ENCODE results near the gene COA8. TPM values are rescaled to one million over a fixed set of nuclear protein-coding genes. Genes with fewer than 3 reads are reported as not detected.
A peak's percentile ranks its signal among the peaks of the same experiment; 100 is the strongest.

COA8 gene
- total and polyA plus RNA-seq, 8 donors, result 17.0 to 31.7 (median 26.5) TPM

DNA sequence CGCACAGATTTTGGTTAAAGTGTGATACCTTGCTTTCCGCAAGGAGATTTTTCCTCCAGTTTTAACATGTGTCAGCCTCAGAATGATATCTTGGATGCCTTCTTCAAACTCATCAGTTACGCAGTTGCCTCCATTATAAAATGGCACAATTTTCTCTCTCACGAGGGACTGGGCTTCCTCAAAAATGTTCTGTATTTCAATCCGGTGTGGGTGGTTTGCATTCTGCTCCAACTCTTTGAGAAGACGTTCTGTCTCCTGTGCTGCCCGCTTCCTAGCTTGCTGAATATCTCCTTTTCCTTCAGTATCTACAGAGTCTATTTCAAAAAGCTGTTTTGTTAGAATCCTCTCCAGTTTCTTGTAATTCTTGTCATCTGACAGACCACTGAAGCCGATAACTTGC lies 2.1 kb upstream of the COA8 start:
- H3K4me1 ChIP-seq, result peaks cover 11 to 36% (median 17%) of the 10 kb centered on the region in 3 donors
- no peaks in the 10 kb centered on the region for H3K9me3 ChIP-seq
- H3K4me3 ChIP-seq, result peak overlapping the region in 1 of 4 donors; percentile 73
- ATAC-seq (no peak), DNase-seq (no peak), FAIRE-seq (no peak)
- WGBS, 2 donors, result 73% methylated on average over 8 of the region's 8 CpGs
- intact Hi-C loops (cut with DNase I), result loop anchor here in 1 of 3 donors (10.0 kb wide), 1 partner anchor 354 kb away; no protein-coding TSS in a partner anchor
- no peak overlapping the region for H3K27ac ChIP-seq
- no peaks in the 10 kb centered on the region for H3K36me3 ChIP-seq
- TF ChIP-seq, protein P1, sequence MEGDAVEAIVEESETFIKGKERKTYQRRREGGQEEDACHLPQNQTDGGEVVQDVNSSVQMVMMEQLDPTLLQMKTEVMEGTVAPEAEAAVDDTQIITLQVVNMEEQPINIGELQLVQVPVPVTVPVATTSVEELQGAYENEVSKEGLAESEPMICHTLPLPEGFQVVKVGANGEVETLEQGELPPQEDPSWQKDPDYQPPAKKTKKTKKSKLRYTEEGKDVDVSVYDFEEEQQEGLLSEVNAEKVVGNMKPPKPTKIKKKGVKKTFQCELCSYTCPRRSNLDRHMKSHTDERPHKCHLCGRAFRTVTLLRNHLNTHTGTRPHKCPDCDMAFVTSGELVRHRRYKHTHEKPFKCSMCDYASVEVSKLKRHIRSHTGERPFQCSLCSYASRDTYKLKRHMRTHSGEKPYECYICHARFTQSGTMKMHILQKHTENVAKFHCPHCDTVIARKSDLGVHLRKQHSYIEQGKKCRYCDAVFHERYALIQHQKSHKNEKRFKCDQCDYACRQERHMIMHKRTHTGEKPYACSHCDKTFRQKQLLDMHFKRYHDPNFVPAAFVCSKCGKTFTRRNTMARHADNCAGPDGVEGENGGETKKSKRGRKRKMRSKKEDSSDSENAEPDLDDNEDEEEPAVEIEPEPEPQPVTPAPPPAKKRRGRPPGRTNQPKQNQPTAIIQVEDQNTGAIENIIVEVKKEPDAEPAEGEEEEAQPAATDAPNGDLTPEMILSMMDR (IDR thresholded peaks at IDR 0.05), result no peak
- H3K27me3 ChIP-seq, result no peaks in the 10 kb centered on the region

GRCh38 chr14:103561381-103562178 lies 1.2 kb upstream of the COA8 start:
- TF ChIP-seq, protein P1 (IDR thresholded peaks at IDR 0.05), result no peak
- 4 to 6% methylated on average over 36 of the region's 36 CpGs for WGBS, 2 donors
- no peak for FAIRE-seq

GRCh38 chr14:103562179-103562428 lies 656 bp upstream of the COA8 start:
- FAIRE-seq, result no peak
- 1% methylated on average over 20 to 25 of the region's 25 CpGs for WGBS, 2 donors
- Histone ChIP-seq H3K36me3 (no peaks in the 10 kb centered on the region), H3K4me3 (peak overlapping the region; percentile 73 to 100 (median 90)), H3K9me3 (no peaks in the 10 kb centered on the region), H3K27me3 (no peaks in the 10 kb centered on the region), H3K4me1 (peaks cover 11 to 36% (median 17%) of the 10 kb centered on the region in 3 donors), H3K27ac (peak overlapping the region; percentile 81 to 94 (median 92))
- no peak for DNase-seq
- intact Hi-C loops (cut with DNase I), result loop anchor here in 1 of 3 donors (10.0 kb wide), 1 partner anchor 353 kb away; no protein-coding TSS in a partner anchor
- TF ChIP-seq, protein P1 (IDR thresholded peaks at IDR 0.05), result no peak
- no peak for ATAC-seq

More at GRCh38 chr14:103561381-103562178, 1.2 kb upstream of the COA8 start:
- DNase-seq (peak in 1 of 6 donors; percentile 19), ATAC-seq (peak; percentile 1 to 18 (median 10))
- Histone ChIP-seq H3K4me3 (peak overlapping the region; percentile 73 to 100 (median 90)), H3K36me3 (no peaks in the 10 kb centered on the region), H3K9me3 (no peaks in the 10 kb centered on the region), H3K27me3 (no peaks in the 10 kb centered on the region), H3K4me1 (peaks cover 11 to 36% (median 17%) of the 10 kb centered on the region in 3 donors), H3K27ac (peak overlapping the region; percentile 81 to 94 (median 92))
- intact Hi-C loops (cut with DNase I), result loop anchor here in 1 of 3 donors (10.0 kb wide), 1 partner anchor 353 kb away; no protein-coding TSS in a partner anchor

- 0% methylated on average over 20 to 22 of the region's 22 CpGs for WGBS, 2 donors
- ATAC-seq, result no peak
- peak overlapping the region; percentile 73 to 100 (median 90) for H3K4me3 ChIP-seq
- no peaks in the 10 kb centered on the region for H3K27me3 ChIP-seq
- H3K27ac ChIP-seq, result peak overlapping the region; percentile 81 to 94 (median 92)
- no peak for FAIRE-seq
- no peaks in the 10 kb centered on the region for H3K36me3 ChIP-seq
- TF ChIP-seq, protein P1 (IDR thresholded peaks at IDR 0.05), result no peak
- peaks cover 10 to 36% (median 11%) of the 10 kb centered on the region in 3 donors for H3K4me1 ChIP-seq
- H3K9me3 ChIP-seq, result no peaks in the 10 kb centered on the region
- DNase-seq, result no peak
- intact Hi-C loops (cut with DNase I), result loop anchor here in 1 of 3 donors (10.0 kb wide), 1 partner anchor 352 kb away; no protein-coding TSS in a partner anchor
Measured at GRCh38 chr14:103563226-103563620, 463 bp downstream of the COA8 start.
